Suppressor macrophage (primary cell): ENCODE measurements around the gene DHRS2.
"Not testable (repeated sequence)": the region's sequence is repeated elsewhere in the genome, so short reads cannot be mapped to it uniquely, and the experiment has no call there.

Experiments
- DNase-seq, 4 experiments: peaks; one replicate each; pipeline ENCODE4 v3.0.0-alpha.2; 2020 to 2022

DHRS2 gene

DNA sequence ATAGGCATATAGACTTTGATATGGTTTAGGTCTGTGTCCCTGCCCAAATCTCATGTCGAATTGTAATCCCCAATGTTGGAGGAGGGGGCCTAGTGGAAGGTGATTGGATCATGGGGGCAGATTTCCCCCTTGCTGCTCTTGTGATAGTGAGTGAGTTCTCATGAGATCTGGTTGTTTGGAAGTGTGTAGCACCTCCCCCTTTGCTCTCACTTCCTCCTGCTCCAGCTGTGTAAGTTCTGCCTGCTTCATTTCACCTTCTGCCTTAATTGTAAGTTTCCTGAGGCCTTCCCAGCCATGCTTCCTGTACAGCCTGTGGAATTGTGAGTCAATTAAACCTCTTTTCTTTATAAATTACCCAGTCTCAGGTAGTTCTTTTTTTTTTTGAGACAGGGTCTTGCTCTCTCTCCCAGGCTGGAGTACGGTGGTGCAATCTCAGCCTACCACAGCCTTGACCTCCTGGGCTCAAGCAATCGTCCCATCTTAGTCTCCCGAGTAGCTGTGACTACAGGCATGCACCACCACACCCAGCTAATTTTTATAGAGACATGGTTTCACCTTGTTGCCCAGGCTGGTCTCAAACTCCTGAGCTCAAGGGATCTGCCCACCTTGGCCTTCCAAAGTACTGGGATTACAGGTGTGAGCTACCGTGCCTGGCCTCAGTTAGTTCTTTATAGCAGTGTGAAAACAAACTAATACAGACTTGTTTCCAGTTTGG, 1.3 kb upstream of the DHRS2 start:
- peak in 3 of 4 experiments; percentile 14 to 34 (median 28) for DNase-seq

DNA sequence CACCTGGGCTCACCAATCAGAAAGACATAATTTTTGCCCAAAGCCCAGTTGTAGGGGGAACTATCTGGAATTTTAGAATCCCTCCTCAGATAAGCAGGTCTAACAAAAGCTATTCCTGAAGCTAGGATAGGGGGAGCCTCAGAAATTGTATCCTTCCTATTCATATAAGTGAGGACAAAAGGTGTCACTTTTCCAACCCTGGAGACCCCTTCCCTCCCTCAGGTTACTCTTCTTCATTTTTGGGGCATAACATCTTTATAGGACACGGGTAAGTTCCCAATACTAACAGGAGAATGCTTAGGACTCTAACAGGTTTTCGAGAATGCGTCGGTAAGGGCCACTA, 1.1 kb downstream of the DHRS2 start:
- DNase-seq: not testable (repeated sequence)

DNA sequence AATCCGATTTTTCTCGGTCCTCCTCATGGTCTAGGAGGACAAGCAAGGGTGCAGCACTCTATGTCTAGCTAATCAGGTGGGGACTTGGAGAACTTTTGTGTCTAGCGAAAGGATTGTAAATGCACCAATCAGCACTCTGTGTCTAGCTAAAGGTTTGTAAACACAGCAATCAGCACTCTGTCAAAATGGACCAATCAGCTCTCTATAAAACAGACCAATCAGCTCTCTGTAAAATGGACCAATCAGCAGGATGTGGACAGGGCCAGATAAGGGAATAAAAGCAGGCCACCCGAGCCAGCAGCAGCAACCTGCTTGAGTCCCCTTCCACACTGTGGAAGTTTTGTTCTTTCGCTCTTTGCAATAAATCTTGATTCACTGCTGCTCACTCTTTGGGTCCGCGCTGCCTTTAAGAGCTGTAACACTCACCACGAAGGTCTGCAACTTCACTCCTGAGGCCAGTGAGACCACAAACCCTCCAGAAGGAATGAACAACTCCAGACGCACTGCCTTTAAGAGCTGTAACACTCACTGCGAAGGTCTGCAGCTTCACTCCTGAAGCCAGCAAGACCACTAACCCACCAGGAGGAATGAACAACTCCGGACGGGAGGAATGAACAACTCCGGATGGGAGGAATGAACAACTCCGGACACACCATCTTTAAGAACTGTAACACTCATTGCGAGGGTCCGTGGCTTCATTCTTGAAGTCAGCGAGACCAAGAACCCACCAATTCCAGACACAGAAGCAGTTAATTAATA, 1.7 kb downstream of the DHRS2 start:
- DNase-seq: not testable (repeated sequence)

DNA sequence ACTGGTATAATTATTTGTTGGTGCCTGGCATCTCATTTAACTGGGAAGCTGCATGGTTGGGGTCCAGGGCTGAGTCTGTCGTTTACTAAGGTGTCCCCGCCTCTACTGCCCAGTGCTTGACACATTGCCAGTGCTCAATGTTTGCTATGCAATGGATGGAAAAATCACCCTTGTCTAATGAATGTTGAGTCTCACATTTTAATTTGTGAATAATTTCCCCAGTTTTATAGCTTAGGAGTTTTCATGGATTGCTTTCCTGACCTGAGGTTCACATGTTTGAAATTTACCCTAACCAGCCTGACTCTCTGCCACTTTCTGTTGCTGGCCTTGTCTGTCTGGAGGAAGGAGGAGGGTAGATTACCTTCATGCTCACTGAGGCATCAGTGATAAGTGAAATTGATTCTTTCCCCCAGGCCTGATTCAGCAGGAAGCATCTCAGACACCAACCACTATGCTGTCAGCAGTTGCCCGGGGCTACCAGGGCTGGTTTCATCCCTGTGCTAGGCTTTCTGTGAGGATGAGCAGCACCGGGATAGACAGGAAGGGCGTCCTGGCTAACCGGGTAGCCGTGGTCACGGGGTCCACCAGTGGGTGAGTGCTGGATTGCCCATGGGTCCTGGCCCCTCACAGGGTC, 2.4 kb downstream of the DHRS2 start:
- DNase-seq: no peak

DNA sequence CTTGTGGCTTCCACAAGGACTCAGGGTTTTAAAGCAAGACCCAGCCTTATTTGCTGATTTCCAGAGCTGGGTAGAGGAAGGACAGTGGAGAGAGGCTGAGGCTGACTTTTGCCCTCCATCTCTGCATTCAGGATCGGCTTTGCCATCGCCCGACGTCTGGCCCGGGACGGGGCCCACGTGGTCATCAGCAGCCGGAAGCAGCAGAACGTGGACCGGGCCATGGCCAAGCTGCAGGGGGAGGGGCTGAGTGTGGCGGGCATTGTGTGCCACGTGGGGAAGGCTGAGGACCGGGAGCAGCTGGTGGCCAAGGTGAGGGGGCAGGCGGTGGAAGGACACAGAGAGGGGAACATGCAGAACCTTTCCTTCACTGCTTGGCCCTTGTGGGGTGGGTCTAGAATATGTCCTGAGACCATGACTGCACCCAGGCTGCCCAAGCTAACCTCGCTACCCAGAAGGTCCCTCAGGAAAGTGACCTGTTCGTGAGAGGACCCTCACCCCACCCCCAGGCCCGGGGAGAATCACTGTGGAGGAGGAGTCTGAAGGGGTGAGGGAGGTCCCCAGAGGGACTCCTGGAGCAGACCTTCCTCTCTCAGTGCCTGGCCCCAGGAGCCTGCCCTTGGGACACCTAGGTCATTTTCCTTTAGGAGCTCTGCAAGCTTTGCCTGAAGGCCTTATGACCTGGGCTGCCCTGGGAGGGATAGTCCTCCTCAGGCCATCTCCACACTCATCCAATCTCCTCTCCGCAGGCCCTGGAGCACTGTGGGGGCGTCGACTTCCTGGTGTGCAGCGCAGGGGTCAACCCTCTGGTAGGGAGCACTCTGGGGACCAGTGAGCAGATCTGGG, 3.1 kb downstream of the DHRS2 start:
- DNase-seq: no peak

DNA sequence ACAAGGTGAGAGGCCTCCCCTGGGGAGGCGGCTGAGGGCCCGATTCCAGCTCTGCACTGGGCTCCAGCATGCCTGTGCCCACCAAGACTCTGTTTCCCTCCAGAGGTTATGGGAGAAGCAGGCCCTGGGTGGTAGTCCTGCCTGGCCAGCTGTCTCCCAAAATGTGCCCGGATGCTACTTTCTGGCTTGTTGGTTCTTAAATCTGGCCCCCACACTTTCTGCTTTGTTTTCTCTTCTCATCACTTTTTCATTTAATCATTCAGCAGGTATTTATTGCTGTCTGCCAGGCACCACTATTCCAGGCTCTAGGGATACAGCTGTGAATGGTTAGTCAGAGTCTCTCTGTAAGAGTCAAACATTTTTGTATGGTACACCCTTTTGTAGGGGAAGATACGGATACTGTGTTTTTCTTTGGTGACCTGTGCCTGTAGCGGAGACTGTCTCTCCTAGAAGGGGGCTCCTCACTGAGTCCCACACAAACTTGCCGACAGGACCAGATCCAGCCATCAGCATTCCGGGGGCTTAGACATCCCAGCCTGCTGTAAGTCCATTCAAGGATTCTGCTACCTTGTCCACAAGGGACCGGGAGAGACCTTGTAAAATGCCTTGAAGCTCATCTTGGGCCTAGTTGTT, 3.8 kb downstream of the DHRS2 start:
- no peak for DNase-seq

DNA sequence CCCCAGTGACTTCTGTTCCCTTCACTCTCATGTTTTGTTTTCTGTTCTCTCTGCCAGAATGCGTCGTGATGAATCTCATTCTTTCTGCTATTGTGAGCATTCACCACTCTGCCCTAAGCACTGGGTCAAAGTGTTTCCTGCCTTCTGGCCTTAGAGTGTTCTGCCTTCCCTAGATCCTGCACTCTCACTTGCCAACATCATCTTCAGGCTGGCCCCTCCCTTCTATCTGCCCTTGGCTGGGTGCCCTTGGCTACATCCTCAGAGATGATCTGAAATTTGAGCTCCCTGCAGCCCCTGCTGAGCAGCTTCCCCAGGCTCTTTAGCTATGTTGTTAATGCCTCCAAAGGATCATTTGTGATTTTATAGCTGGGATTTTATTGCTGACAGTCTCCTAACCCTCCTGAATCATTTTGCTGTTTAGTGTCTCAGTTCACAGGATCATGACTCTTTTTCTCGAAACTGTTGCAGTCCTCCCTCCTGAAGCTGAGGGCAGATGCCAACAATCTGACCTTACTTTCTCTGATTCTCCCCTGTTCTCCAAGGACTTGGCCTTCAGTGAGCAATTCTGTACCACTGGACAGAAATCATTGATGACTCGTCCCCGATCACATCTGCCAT, 4.5 kb downstream of the DHRS2 start:
- no peak for DNase-seq

DNA sequence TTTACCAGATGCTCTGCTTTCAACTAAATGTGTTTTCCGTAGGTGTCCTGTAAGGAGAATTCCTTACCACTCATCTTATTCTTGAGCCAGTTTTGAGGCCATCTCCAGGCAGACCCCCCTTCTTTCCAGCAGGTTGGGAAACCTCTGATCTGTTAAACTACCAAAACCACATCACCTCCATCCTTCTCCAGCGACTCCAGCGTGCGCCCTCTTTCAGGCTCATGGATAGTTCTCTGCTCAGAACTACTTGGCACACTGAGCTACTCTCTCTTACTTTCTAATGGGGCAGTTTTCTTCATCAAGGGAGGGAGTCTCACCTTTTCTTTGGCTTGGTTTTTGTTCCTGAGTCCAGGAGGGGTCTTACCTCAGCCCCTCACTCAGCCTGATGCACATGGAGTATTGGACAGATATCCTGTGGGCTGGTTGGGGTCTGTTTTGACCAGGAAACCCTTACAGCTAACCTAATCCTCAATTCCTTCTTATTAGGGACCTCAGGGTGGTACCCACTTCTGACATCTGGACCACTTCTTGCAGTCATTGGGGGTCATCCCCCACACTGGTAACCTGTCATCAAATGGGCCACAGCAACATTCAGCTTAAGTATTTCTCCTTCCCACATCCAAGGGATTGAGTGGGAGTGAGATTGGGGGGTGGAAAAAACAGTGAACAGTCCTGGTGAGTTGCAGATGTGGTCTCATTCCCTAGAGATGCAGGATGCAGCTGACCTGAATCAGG, 5.2 kb downstream of the DHRS2 start:
- DNase-seq: no peak

DNA sequence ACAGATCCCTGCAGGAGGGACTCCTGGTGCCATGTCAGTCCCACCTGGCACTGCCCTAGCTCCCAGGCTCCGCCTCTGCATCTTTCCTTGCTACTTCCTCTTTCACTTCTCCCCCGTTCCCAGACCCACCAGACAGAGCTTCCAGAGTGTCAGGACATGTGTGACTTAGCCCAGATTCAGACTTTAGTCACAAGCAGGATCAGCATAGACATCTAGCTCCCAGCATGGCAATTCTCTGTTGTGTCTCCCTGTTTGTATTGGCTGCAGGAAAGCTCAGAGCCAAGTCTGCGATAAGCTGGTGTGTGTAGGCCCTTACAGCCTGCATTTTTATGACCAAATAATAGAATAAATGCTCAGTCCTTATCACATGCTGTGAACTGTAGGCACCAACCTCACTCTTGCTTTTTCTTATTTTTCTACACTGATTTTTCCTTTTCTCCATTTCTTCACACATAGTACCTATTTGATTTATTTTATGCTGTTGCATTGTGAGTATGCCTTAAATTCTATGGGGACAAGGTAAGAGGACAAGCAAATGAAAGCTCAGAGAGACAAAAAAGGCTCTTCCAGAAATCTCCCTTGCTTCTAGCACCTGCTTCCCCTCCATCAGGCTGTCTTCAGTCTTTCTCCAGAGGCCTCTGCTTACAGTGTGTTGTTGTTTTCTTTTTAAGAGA, 5.9 kb downstream of the DHRS2 start:
- DNase-seq: peak; percentile 20 to 61 (median 54)

DNA sequence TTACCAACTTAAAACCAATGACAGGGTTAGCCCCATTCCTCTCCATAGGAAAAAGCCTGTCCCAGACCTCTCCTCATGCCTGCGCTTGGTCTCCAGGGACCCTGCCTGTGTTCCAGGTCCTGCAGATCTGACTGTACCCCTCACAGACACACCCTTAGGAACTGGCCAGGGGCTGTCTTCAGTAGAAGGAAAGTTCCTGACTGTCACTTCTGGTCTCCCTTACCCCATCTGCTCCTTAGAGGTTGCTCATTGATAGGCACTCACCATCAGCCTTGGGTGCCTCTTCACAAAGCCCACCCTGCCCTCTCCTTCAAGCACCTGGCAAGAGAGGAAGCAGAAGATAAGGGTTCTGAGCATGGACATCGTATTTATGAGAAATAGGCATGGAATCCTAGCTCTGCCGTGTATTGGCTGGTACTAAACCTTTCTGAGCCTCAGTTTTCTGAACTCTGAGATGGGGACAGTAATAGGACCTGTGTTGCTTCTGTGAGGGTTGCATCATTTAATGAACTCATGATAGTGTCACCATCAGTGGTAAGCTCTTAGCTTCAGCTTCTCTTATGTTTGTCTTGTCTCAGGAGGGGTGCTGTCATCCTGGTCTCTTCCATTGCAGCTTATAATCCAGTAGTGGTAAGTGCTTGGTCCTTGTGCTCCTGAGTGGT, 7.5 kb downstream of the DHRS2 start:
- DNase-seq: peak in 1 of 4 experiments; percentile 13

DNA sequence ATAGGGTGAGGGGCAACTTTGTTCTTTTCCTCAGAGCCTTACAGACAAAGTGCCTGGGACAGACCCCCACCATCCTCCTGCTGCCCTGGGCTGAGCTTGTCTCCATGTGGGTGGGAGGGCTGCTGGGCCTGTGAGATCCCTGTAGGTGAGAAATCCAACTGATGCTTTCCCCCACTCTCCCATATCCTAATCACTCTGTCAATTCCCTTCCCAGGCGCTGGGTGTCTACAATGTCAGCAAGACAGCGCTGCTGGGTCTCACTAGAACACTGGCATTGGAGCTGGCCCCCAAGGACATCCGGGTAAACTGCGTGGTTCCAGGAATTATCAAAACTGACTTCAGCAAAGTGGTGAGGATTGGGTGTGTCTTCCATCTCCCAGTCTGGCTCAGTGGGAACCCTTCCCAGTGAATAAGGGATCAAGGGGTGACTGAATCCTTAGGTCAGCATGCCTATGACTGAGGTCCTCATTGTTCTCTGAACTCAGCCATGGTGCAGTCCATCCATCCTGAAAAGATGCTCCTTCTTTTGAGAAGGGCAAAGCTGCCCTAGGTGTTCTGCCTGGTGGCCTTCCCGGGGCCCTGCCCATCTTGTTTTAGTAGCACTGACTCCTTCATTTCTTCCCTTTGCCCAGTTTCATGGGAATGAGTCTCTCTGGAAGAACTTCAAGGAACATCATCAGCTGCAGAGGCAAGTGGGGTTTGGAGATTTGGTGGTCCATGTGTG, 8.2 kb downstream of the DHRS2 start:
- no peak for DNase-seq

DNA sequence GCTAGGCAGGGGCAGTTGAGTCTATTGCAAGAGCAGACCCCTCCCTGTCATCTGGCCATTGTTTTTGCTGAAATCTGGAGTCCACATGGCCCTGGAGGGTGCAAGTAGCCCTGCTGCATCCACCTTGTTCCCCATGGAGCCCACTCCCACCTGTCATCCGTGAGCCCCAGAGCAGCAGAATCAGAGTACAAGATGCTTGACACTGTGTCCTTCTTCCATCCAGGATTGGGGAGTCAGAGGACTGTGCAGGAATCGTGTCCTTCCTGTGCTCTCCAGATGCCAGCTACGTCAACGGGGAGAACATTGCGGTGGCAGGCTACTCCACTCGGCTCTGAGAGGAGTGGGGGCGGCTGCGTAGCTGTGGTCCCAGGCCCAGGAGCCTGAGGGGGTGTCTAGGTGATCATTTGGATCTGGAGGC, 8.8 kb downstream of the DHRS2 start:
- DNase-seq: no peak

DNA sequence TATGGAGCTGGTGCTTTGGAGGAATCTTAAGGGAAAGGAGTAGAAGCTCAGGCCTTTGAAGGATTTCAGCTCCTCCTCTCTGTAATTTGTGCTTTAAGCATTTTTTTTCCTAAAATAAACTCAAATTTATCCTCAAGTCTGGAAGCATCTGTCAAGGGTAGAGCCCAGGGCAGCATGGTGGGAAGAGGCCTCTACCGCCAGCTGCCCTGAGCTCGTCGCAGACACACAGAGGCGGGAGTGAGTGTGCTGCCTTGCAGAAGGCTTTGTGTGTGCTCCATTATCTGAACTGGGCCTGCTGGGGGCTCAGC, 9.3 kb downstream of the DHRS2 start:
- DNase-seq: no peak

DNA sequence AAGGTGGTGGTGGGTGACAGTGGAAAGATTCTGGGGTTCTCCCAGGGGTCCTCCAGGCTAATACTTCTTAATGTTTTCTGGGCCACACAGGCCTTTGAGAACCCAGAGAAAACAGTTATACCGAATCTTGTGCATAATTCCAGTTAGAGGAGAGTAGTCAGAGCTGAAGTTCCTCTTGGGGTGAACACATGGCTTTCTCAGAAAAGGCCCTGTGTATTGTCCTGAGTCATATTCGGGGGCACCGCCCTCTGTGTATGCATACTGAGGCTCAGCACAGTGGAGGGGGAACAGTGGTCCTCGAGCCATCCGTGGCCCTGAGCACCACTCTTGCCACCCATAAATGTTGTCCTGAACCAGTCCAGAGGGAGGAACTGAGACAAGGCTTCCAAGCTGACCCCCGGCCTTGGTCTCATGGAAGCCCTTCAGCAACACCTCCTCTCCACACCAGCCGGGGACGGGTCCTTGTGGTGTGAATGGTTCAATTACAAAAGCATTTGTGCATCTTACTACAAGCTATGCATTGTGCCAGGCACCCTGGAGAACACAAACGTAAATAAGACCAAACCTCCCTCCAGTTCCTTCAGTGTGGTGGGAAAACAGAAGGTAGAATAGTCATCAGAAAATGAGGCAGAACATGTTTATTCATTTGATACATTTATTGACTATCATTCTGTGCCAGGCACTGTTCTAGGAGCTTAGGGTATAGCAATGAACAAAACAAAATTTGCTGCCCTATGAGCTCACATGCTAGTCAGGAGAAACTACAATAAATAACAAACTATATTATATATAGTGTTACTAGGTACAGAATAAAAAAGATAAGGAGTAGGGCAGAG, 9.9 kb downstream of the DHRS2 start:
- peak in 1 of 4 experiments; percentile 18 for DNase-seq

DNA sequence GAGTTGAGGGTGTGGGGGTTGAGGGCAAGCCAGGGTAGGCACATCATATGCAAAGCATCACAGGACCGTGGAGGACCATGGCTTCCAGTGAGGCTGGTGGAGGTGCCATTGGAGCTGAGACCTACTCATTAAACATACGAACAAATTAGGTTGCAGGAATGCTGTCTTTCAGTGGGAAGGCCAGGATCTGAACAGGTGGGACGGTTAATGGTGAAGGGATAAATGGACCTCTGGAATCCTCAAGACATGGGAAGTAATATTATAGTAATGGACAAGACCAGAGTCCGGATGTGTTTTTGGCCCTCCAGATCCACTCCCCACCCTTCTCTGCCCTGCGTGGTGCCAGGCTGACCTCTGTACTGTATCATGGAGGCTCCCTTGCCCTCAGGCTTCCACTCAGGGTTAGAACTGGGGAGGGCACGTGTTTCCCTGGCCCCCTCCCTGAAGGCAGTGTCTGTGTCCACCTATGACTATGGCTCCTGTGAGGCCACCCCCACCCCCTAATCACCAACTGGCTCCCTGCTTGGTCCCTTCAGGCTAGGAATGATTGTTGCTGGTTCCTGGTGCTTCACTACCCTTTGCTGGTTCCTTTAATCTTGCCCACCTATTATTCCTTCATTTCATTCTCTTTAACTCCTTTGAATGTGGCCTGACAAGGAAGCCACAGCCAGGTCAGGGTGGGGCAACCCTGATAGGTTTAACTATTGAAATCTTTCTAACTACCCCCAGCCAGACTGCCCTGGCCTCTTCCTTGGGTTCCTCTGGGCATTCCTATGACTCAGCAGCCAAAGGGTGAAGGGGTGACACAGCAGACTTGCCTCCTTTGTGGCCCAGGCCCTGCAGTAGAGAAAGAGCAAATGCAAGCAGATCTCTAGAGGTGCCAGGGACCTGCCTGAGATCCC, 10.7 kb downstream of the DHRS2 start:
- peak in 3 of 4 experiments; percentile 15 to 26 (median 17) for DNase-seq

DNA sequence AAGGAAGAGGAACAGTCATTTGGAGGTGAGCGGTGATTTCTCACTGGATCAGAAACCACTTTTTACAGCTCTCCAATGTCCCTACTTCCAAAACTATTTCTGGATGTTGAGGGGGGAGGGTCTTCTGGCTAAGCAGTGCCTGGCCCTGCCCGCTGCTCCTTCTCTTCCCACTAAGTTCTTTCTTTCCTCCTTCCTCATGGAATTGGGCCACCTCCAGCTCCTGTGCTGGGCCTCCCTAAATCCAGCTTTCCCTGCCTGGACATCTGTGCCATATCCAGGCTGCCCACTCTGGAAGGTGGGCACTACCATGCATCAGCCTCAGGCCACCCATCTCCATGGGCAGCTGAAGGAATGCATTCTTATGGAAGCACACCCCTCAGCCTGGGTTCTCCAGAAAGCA, 11.5 kb downstream of the DHRS2 start:
- no peak for DNase-seq

DNA sequence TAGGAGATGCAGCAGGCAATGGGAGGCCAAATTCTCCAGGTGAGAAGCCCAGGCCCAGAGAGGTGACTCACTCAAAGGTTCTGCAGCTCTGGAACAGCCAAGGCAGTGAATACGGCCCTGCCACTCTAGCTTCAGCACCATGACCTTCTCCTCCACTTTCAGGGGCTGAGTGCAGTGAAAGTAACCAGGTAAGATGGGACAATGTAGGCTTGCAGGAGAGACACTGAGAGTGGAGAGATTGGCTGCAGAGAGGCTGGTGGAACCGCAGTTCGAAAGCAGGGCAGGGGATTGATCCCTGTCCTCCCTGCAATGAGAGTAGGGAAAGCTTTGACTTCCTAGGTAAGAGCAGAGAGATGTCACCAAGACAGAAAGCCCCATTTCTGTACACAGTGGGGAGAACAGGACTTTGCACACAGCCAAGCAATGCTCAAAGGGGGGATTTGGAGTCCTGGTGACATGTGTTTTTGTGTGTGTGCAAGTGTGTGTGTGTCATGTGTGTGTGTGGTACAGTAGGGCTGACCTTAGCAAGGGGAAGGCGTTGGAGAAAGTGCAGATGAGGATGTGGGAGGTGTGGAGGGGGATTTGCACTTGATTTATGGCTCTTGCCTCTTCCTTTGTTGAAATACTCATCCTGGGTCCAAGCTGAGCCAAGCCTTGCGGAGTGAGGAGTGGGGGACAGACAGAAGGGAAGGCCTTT, 12.7 kb downstream of the DHRS2 start:
- DNase-seq: no peak
